GM12892 (cell line): ENCODE results near the gene SS18L1.

ENCODE experiments used
- POLR2A ChIP-seq: IDR thresholded peaks from 2 replicates; pipeline ENCODE4 v1.6.1; 2011; ENCODE audit warnings: low read depth, low read length, control low read depth
- POLR2AphosphoS5 ChIP-seq: IDR thresholded peaks from 2 replicates; pipeline ENCODE4 v1.6.1; 2011; ENCODE audit warnings: low read depth, low read length, control low read depth

GRCh38 chr20:62143957-62144825, 622 bp downstream of the SS18L1 start:
- TF ChIP-seq POLR2AphosphoS5 (no peak), POLR2A (no peak; the same call in 1 of the 2 replicates)
